GM18907 (cell line): ENCODE results near the gene WNK2.

ENCODE experiments used
- ATAC-seq: cut with Tn5 transposase; IDR thresholded peaks from one replicate; pipeline ENCODE4 v1.9.1; 2021; ENCODE audit warnings: mild to moderate bottlenecking, moderate library complexity; ENCODE audit not compliant: unreplicated experiment

Gene WNK2

GRCh38 chr9:93252116-93252780, 68.3 kb downstream of the WNK2 start:
- no peak for ATAC-seq

GRCh38 chr9:93252781-93253530, 69.0 kb downstream of the WNK2 start:
- ATAC-seq, result no peak

DNA sequence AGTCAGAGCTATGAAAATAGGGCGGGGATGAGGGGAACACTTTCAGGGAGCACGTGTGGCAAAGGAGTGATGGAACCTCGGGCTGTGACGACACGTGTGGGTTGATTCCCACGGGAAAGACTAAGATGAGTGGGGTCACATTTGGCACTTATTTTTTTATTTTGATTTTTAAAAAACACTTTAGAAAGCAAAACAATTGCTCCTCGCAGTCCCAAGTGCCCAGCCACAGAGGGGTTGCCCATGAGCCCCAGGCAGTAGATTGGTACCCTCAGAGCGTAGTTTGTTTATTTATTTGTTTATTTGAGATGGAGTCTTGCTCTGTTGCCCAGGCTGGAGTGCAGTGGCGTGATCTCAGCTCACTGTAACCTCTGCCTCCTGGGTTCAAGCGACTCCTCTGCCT, 69.7 kb downstream of the WNK2 start:
- ATAC-seq, result no peak

- no peak for ATAC-seq
Measured at GRCh38 chr9:93254061-93254481, 70.1 kb downstream of the WNK2 start.

GRCh38 chr9:93254806-93255493, 71.0 kb downstream of the WNK2 start:
- ATAC-seq, result no peak

GRCh38 chr9:93255494-93255867, 71.5 kb downstream of the WNK2 start:
- no peak for ATAC-seq

DNA sequence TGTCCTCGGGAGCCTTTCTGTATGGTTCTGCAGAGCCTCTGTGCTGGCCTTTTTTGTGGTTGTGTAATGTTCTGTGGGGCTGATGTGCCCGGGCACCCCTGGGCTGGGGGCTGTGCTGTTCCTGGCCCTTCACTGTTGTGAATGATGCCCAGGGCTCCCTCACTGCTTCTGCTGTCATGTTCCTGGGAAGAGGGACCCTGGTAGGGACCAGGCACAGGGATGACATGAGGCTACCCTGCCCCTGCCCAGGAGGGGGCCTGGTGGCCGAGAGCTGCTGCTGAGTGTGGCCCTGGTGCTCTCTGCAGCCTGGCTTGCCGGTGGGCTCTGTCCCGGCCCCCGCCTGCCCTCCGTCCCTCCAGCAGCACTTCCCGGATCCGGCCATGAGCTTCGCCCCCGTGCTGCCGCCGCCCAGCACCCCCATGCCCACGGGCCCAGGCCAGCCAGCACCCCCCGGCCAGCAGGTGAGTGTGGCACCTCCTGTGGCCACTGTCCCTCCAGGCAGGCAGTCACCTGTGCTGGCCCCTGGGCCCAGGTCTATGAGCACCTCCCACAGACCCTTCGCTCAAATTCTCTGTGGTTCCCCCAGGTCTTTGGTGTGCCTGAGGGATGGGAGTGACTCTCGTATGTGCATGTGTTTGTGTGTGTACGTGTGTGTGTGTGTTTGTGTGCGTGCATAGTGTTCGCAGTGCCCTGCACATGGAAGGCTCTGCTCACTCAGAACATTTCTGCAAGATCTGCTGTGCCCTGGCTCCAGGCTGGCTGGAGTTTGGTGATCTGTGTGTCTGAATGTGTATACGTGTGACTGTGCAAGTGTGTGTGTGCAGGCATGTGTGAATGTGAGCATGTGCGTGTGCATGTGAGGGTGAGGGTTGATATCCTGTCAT, 72.3 kb downstream of the WNK2 start:
- no peak for ATAC-seq

- no peak for ATAC-seq
Measured at GRCh38 chr9:93256878-93257807, 73.2 kb downstream of the WNK2 start.

- ATAC-seq, result no peak
Measured at GRCh38 chr9:93257808-93258331, 73.9 kb downstream of the WNK2 start.

- no peak for ATAC-seq
Measured at GRCh38 chr9:93258419-93258817, 74.5 kb downstream of the WNK2 start.

- ATAC-seq, result no peak
Measured at GRCh38 chr9:93258818-93259489, 75.0 kb downstream of the WNK2 start.

DNA sequence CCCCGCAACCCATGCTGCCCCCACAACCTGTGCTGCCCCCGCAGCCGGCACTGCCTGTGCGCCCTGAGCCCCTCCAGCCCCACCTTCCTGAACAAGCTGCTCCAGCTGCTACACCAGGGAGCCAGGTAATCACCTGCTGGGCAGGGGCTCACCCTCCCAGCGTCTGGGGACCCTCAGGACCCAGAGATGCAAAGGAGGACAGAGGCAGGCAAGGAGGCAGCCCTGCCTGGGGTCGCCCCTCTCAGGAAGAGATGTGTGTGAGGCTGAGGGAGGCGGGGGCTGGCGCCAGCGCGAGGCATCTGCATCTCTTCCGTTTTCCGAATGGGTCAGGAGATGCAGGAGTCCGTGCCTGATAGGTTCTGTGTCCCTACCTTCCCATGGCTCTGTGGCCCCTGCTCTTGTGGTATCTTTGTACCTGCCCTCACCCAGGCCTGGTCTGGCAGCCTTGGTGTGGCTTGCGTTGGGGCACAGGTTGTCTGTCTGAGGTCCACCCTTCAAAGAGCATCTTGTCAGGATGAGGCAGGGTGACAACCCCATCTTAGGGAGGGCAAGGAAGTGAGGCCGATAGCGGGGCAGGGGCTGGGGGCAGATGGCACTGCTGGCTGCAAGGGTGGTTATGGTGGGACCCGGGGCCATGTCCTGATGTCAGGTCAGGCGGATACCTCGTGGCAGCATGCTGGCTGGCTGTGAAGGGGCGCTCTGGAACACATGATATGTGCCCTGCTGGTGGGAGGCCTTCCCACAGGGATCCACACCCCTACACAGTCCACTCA, 75.7 kb downstream of the WNK2 start:
- no peak for ATAC-seq

GRCh38 chr9:93260263-93261066, 76.5 kb downstream of the WNK2 start:
- ATAC-seq, result no peak

- ATAC-seq, result no peak
Measured at GRCh38 chr9:93261281-93261680, 77.3 kb downstream of the WNK2 start.

- ATAC-seq, result no peak
Measured at GRCh38 chr9:93261735-93262523, 78.0 kb downstream of the WNK2 start.

DNA sequence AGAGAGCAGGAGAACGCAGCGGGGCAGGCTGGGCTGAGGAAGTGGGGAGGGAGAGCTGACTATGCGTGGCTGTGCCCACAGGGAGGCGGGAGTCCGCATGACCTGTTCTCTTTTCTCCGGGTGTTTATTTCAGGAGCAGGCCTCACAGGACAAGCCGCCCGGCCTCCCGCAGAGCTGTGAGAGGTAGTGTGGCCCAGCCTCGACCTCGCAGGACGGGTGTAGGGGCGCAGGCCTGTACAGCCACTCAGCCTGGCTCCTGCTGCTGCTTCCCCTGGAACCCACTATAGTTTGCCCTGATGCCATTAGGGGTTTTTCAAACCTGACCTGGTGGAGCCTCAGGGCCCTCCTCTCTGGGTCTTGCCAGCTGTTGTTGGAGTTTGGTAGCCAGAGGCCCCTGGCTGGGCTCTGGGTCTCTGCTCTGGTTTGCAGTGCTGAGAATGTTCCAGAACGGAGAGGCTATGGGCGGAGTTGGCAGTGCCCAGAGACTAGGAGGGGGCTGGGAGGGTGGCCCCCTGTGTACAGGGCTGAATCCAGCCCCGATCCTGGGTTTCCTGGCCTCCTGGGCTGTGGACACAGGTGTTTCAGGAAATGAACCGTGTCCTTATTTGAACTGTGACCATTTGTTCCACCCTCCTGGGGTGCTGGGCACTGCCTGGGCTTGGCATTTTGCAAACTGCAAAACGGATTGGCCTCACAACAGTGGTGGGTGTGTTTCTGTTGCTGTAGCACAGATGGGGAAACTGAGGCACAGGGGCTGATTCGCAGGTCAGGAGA, 78.8 kb downstream of the WNK2 start:
- ATAC-seq, result no peak
